Aorta (tissue), 5 donors: ENCODE data around the gene KCTD18. TPM values are rescaled to one million over a fixed set of nuclear protein-coding genes. Genes with fewer than 3 reads are reported as not detected.
A peak's percentile ranks its signal among the peaks of the same experiment; 100 is the strongest.

ENCODE experiments used
- ATAC-seq: fragments of 200-7000 bp; cut with Tn5 transposase; one replicate; pipeline ENCODE4 v1.9.1; 2022; ENCODE audit warnings: moderate library complexity; ENCODE audit not compliant: low FRiP score
- DNase-seq, 2 donors: peaks; one replicate each; pipeline ENCODE4 v3.0.0-alpha.2; 2020
- H3K27ac ChIP-seq, 2 donors: one replicate each; pipeline ENCODE4 v1.5.1; 2013; ENCODE audit warnings: low read length in 2 of 2, mild to moderate bottlenecking in 2 of 2, moderate library complexity in 2 of 2, control low read depth in 1 of 2, inconsistent platforms in 1 of 2, low read depth in 1 of 2
- H3K27me3 ChIP-seq, 2 donors: one replicate each; pipeline ENCODE4 v1.6.1; 2013; ENCODE audit warnings: control low read depth in 1 of 2, low read length in 1 of 2, mild to moderate bottlenecking in 1 of 2, moderate library complexity in 1 of 2; ENCODE audit not compliant: insufficient read depth in 2 of 2, control insufficient read depth in 1 of 2
- H3K36me3 ChIP-seq, 2 donors: one replicate each; pipeline ENCODE4 v1.6.1; 2013; ENCODE audit warnings: control low read depth in 1 of 2, low read length in 1 of 2, mild to moderate bottlenecking in 1 of 2; ENCODE audit not compliant: insufficient read depth in 2 of 2, control insufficient read depth in 1 of 2
- H3K4me1 ChIP-seq, 2 donors: one replicate each; pipeline ENCODE4 v1.6.1; 2013; ENCODE audit warnings: low read length in 2 of 2, control low read depth in 1 of 2, mild to moderate bottlenecking in 1 of 2, moderate library complexity in 1 of 2; ENCODE audit not compliant: insufficient read depth in 2 of 2, control insufficient read depth in 1 of 2
- H3K4me3 ChIP-seq, 2 donors: one replicate each; pipeline ENCODE4 v1.5.1; 2013; ENCODE audit warnings: low read length in 2 of 2, control low read depth in 1 of 2, mild to moderate bottlenecking in 1 of 2
- H3K9me3 ChIP-seq: one replicate; pipeline ENCODE4 v1.6.1; 2013; ENCODE audit warnings: mild to moderate bottlenecking, low read length; ENCODE audit not compliant: control insufficient read depth
- WGBS, 2 donors: extraction: QIAGEN DNeasy Blood & Tissue Kit; methylation state at CpG; one replicate each; pipeline ENCODE4 v1.1.7; 2013; 5-methylcytosine and 5-hydroxymethylcytosine counted together
- intact Hi-C, 2 donors: fragments of 100-400 bp; cut with DNase I; formaldehyde crosslinking; loops; one replicate each; pipeline versions ENCODE4 v1.14.2 to v1.15.0; 2022
- polyA plus RNA-seq, 2 donors: library from polyadenylated mRNA; stranded (reverse); fragments of 200-250 nt; gene quantifications; one replicate each; pipeline ENCODE4 v1.2.3, GENCODE V29; 2013
- total RNA-seq, 2 donors: library from RNA; stranded (reverse); fragmentation: NEBNext Ultra II Directional; extraction: Animal tissue kit (Norgen Biotek cat#: 25700); gene quantifications; one replicate each; pipeline ENCODE4 v1.2.1, GENCODE V29; 2021
- donor health status: healthy with polysubstance abuse.
- donor health status: Bipolar disorder and iron deficiency.
- donor health status: DM: no; HTN: no; CAD: no.
- donor health status: DM: no; HTN: no; CAD: no.
- donor health status: DM: yes; HTN: yes; CAD: no.

Gene KCTD18
- total and polyA plus RNA-seq, 4 donors, result 13.9 to 19.9 (median 15.4) TPM

GRCh38 chr2:200447139-200447855 lies 62.6 kb downstream of the KCTD18 start:
- H3K27me3 ChIP-seq, result no peaks in the 10 kb centered on the region
- H3K9me3 ChIP-seq, result no peaks in the 10 kb centered on the region
- DNase-seq (no peak), ATAC-seq (no peak)
- no peak overlapping the region for H3K27ac ChIP-seq
- H3K36me3 ChIP-seq, result peaks cover 0 to under 1% of the 10 kb centered on the region in 2 donors
- WGBS, 2 donors, result 91% methylated on average over 4 of the region's 4 CpGs
- H3K4me3 ChIP-seq, result no peak overlapping the region
- no peaks in the 10 kb centered on the region for H3K4me1 ChIP-seq
- intact Hi-C loops, result no loop called here

- Histone ChIP-seq H3K27me3 (no peaks in the 10 kb centered on the region), H3K4me3 (no peak overlapping the region), H3K4me1 (no peaks in the 10 kb centered on the region), H3K27ac (no peak overlapping the region), H3K9me3 (no peaks in the 10 kb centered on the region), H3K36me3 (peaks cover 0 to 1% of the 10 kb centered on the region in 2 donors)
- WGBS, 2 donors, result 89 to 93% methylated on average over 3 of the region's 3 CpGs
- ATAC-seq (no peak), DNase-seq (no peak)
- intact Hi-C loops, result no loop called here
Observed at GRCh38 chr2:200446612-200447011, 63.3 kb downstream of the KCTD18 start.

GRCh38 chr2:200445284-200445683 lies 64.6 kb downstream of the KCTD18 start:
- ATAC-seq (no peak), DNase-seq (no peak)
- Histone ChIP-seq H3K4me3 (no peak overlapping the region), H3K9me3 (no peaks in the 10 kb centered on the region), H3K27me3 (no peaks in the 10 kb centered on the region), H3K4me1 (no peaks in the 10 kb centered on the region), H3K27ac (no peak overlapping the region), H3K36me3 (peaks cover 0 to 5% of the 10 kb centered on the region in 2 donors)
- intact Hi-C loops, result no loop called here
- WGBS, 2 donors, result 81 to 85% methylated on average over 1 of the region's 1 CpG

- Histone ChIP-seq H3K4me3 (no peak overlapping the region), H3K27ac (peak overlapping the region in 1 of 2 donors; percentile 2), H3K4me1 (no peaks in the 10 kb centered on the region), H3K27me3 (no peaks in the 10 kb centered on the region), H3K36me3 (peaks cover 0 to 5% of the 10 kb centered on the region in 2 donors), H3K9me3 (no peaks in the 10 kb centered on the region)
- DNase-seq (no peak), ATAC-seq (no peak)
- 47 to 65% methylated on average over 3 of the region's 3 CpGs for WGBS, 2 donors
- intact Hi-C loops, result no loop called here
Observed at GRCh38 chr2:200444530-200444929, 65.3 kb downstream of the KCTD18 start.

GRCh38 chr2:200443916-200444315 lies 66.0 kb downstream of the KCTD18 start:
- ATAC-seq, result no peak

GRCh38 chr2:200443376-200443775 lies 66.5 kb downstream of the KCTD18 start:
- Histone ChIP-seq H3K4me1 (no peaks in the 10 kb centered on the region), H3K4me3 (no peak overlapping the region), H3K36me3 (peaks cover 0 to 5% of the 10 kb centered on the region in 2 donors), H3K27ac (no peak overlapping the region), H3K27me3 (no peaks in the 10 kb centered on the region), H3K9me3 (no peaks in the 10 kb centered on the region)
- WGBS, 2 donors, result 75 to 76% methylated on average over 5 of the region's 5 CpGs
- DNase-seq (no peak), ATAC-seq (no peak)
- intact Hi-C loops, result no loop called here

More at GRCh38 chr2:200443916-200444315, 66.0 kb downstream of the KCTD18 start:
- no peak for DNase-seq
- Histone ChIP-seq H3K9me3 (no peaks in the 10 kb centered on the region), H3K27ac (no peak overlapping the region), H3K27me3 (no peaks in the 10 kb centered on the region), H3K4me3 (no peak overlapping the region), H3K4me1 (no peaks in the 10 kb centered on the region), H3K36me3 (peaks cover 0 to 5% of the 10 kb centered on the region in 2 donors)
- WGBS, 2 donors, result 98 to 99% methylated on average over 3 of the region's 3 CpGs
- intact Hi-C loops, result no loop called here

GRCh38 chr2:200442471-200442870 lies 67.4 kb downstream of the KCTD18 start:
- ATAC-seq, result peak; percentile 63
- 86 to 90% methylated on average over 1 of the region's 1 CpG for WGBS, 2 donors
- no peak overlapping the region for H3K27ac ChIP-seq

GRCh38 chr2:200439981-200440380 lies 69.9 kb downstream of the KCTD18 start:
- 98 to 99% methylated on average over 5 of the region's 5 CpGs for WGBS, 2 donors
- intact Hi-C loops, result no loop called here
- ATAC-seq (no peak), DNase-seq (no peak)
- Histone ChIP-seq H3K27ac (no peak overlapping the region), H3K27me3 (no peaks in the 10 kb centered on the region), H3K4me3 (no peak overlapping the region), H3K36me3 (peaks cover 0 to 5% of the 10 kb centered on the region in 2 donors), H3K9me3 (peaks cover 1% of the 10 kb centered on the region), H3K4me1 (peaks cover 0 to 3% of the 10 kb centered on the region in 2 donors)

More at GRCh38 chr2:200442471-200442870, 67.4 kb downstream of the KCTD18 start:
- Histone ChIP-seq H3K9me3 (no peaks in the 10 kb centered on the region), H3K36me3 (peaks cover 0 to 5% of the 10 kb centered on the region in 2 donors), H3K4me3 (no peak overlapping the region), H3K4me1 (peaks cover 0 to 3% of the 10 kb centered on the region in 2 donors), H3K27me3 (no peaks in the 10 kb centered on the region)
- DNase-seq, result no peak
- intact Hi-C loops, result no loop called here
